K562 (cell line): Measurements from ENCODE around the gene EEF1A1. TPM values are rescaled to one million over a fixed set of nuclear protein-coding genes. Genes with fewer than 3 reads are reported as not detected.

Source experiments
- ATAC-seq: fragments of 200-7000 bp; cut with Tn5 transposase; 3 replicates; pipeline ENCODE4 v1.9.1; 2020; ENCODE audit warnings: moderate library complexity
- BruUV-seq: library from RNA; stranded (reverse); fragments of 400-500 nt; replicated peaks from 2 replicates; lab custom pipeline; 2021; lab: Mats Ljungman, UMichigan
- CTCF ChIA-PET: fragments of 300-600 bp; formaldehyde crosslinking; extraction: SDS; loops from one replicate; lab custom pipeline; 2021; ENCODE audit warnings: low intra/inter-chr PET ratio; lab: Yijun Ruan, JAX
- POLR2A ChIA-PET: fragments of 300-600, 350-650 bp; sonication (Branson Sonifier 250); formaldehyde crosslinking; extraction: SDS; loops from one replicate; lab custom pipeline; 2021; ENCODE audit warnings: antibody characterized with exemption, inconsistent platforms; lab: Yijun Ruan, JAX
- DNase-seq, 4 experiments: peaks; one replicate each; pipeline versions ENCODE4 v3.0.0 to v3.0.0-alpha.2; 2011 to 2018; ENCODE audit warnings: low spot score in 3 of 4, mixed read lengths in 3 of 4; ENCODE audit errors: extremely low read depth in 1 of 4
- FAIRE-seq: peaks from 2 replicates; lab custom pipeline; 2011; peaks lifted over from hg19 to GRCh38; lab: Jason Lieb, UNC
- H2AFZ ChIP-seq: 2 replicates; pipeline ENCODE4 v1.6.0; 2011; ENCODE audit warnings: low read depth, low read length, control low read depth, inconsistent platforms
- H3K27ac ChIP-seq: fragments of 200-600 bp; 3 replicates; pipeline ENCODE4 v1.8.0; 2011; ENCODE audit warnings: low read depth, mild to moderate bottlenecking, control low read depth, inconsistent platforms, low read length, moderate library complexity, mixed read lengths; ENCODE audit errors: extremely low read depth
- H3K27me3 ChIP-seq, 2 experiments: fragments of 300-600 bp in 1 of 2; 2 replicates in 1 of 2; 3 replicates in 1 of 2; pipeline versions ENCODE4 v1.6.0 to v1.8.0; 2011; ENCODE audit warnings: inconsistent platforms in 2 of 2, low read length in 2 of 2, mild to moderate bottlenecking in 1 of 2, mixed read lengths in 1 of 2, moderate library complexity in 1 of 2; ENCODE audit not compliant: control insufficient read depth in 2 of 2, insufficient read depth in 2 of 2
- H3K36me3 ChIP-seq: fragments of 300-600 bp; 3 replicates; pipeline ENCODE4 v1.8.0; 2011; ENCODE audit warnings: mild to moderate bottlenecking, low read length, inconsistent platforms; ENCODE audit not compliant: control insufficient read depth, insufficient read depth
- H3K4me1 ChIP-seq, 2 experiments: fragments of 200-600 bp in 1 of 2; replicated peaks in 1 of 2; 2 replicates in 1 of 2; 3 replicates in 1 of 2; pipeline versions ENCODE4 v1.5.1 to v1.8.0; 2011; ENCODE audit warnings: inconsistent platforms in 2 of 2, low read length in 2 of 2, mild to moderate bottlenecking in 1 of 2, mixed read lengths in 1 of 2, moderate library complexity in 1 of 2; ENCODE audit not compliant: control insufficient read depth in 2 of 2, insufficient read depth in 2 of 2
- H3K4me2 ChIP-seq: 2 replicates; pipeline ENCODE4 v1.6.1; 2011; ENCODE audit warnings: low read length, control low read depth, inconsistent platforms, mixed read lengths; ENCODE audit not compliant: insufficient read depth
- H3K4me3 ChIP-seq: fragments of 200-600 bp; sonication (generic), shearing (Covaris generic); 2 replicates; pipeline ENCODE4 v1.5.1; 2016; ENCODE audit warnings: control low read depth, inconsistent platforms
- H3K79me2 ChIP-seq: fragments of 200-600 bp; 3 replicates; pipeline ENCODE4 v1.8.0; 2011; ENCODE audit warnings: low read length, inconsistent platforms; ENCODE audit not compliant: control insufficient read depth, insufficient read depth
- H3K9ac ChIP-seq, 2 experiments: 2 replicates each; pipeline versions ENCODE4 v1.6.0 to v1.6.1; 2011; ENCODE audit warnings: low read depth in 2 of 2, low read length in 2 of 2, control low read depth in 1 of 2, inconsistent platforms in 1 of 2, mild to moderate bottlenecking in 1 of 2, mixed read lengths in 1 of 2; ENCODE audit not compliant: insufficient read depth in 1 of 2
- H3K9me1 ChIP-seq: one replicate; pipeline ENCODE4 v1.6.0; 2011; ENCODE audit warnings: inconsistent platforms, mild to moderate bottlenecking, low read length, moderate library complexity; ENCODE audit not compliant: control insufficient read depth, insufficient read depth
- H3K9me3 ChIP-seq: replicated peaks from 2 replicates; pipeline ENCODE4 v1.5.1; 2011; ENCODE audit warnings: low read depth, low read length, inconsistent platforms; ENCODE audit not compliant: control insufficient read depth, insufficient read depth
- H4K20me1 ChIP-seq: replicated peaks from 2 replicates; pipeline ENCODE4 v1.6.1; 2011; ENCODE audit warnings: low read length, inconsistent platforms, mixed read lengths; ENCODE audit not compliant: control insufficient read depth, insufficient read depth
- CEBPB ChIP-seq: fragments of 450-650 bp; IDR thresholded peaks from 2 replicates; pipeline ENCODE4 v1.6.1; 2016; ENCODE audit warnings: missing genetic modification characterization, missing compliant biosample characterization
- CTBP1 ChIP-seq: fragments of 450-650 bp; IDR thresholded peaks from 2 replicates; pipeline ENCODE4 v1.6.1; 2016; ENCODE audit warnings: borderline replicate concordance
- MBD2 ChIP-seq: sonication (generic); IDR thresholded peaks from 2 replicates; pipeline ENCODE4 v1.6.1; 2016; ENCODE audit warnings: low read depth, borderline replicate concordance
- MTA1 ChIP-seq: fragments of 450-650 bp; IDR thresholded peaks from 2 replicates; pipeline ENCODE4 v1.6.1; 2017; ENCODE audit warnings: borderline replicate concordance
- RCOR1 ChIP-seq, 2 experiments: IDR thresholded peaks; 2 replicates each; pipeline ENCODE4 v1.6.1; 2012; ENCODE audit warnings: low read depth in 2 of 2, low read length in 2 of 2, borderline replicate concordance in 1 of 2, improper control_type of control experiment in 1 of 2
- TSHZ1 ChIP-seq: fragments of 250-450 bp; sonication (Bioruptor Pico); IDR thresholded peaks from 2 replicates; pipeline ENCODE4 v1.4.0; 2020; ENCODE audit warnings: mild to moderate bottlenecking, moderate library complexity
- WGBS: fragments of 100-300 bp; shearing (Covaris generic); methylation state at CpG from one replicate; pipeline ENCODE4 v1.1.6; 2016; ENCODE audit warnings: low coverage, mixed read lengths; ENCODE audit not compliant: insufficient coverage; ENCODE audit errors: missing lambda C conversion rate; 5-methylcytosine and 5-hydroxymethylcytosine counted together
- in situ Hi-C: fragments of 300-500 bp; cut with MboI; formaldehyde crosslinking; loops from 4 replicates; pipeline ENCODE4 v1.15.0; 2018; ENCODE audit warnings: inconsistent platforms, mixed read lengths
- intact Hi-C: fragments of 100-400 bp; cut with micrococcal nuclease; formaldehyde crosslinking; loops from 2 replicates; pipeline ENCODE4 v1.14.2; 2022
- polyA plus RNA-seq, 8 experiments: library from polyadenylated mRNA; depleted of rRNA in 4 of 8; stranded (reverse) in 5 of 8; unstranded in 3 of 8; fragments of >200 nt; fragmentation: Nextera tagmentation in 2 of 8; fragmentation: Illumina TruSeq in 1 of 8; extraction: Ambion mirVana in 2 of 8; extraction: Trizol in 1 of 8; gene quantifications; 2 replicates each; pipeline versions ENCODE4 v1.2.1 to v1.2.3, GENCODE V29; 2011 to 2014; ENCODE audit warnings: inconsistent platforms in 1 of 8, missing spikeins in 1 of 8
- total RNA-seq, 7 experiments: library from RNA; depleted of rRNA in 6 of 7; stranded (reverse); fragments of >200 nt in 6 of 7; fragmentation: Illumina TruSeq in 2 of 7; extraction: Trizol in 2 of 7; gene quantifications; 2 replicates each; pipeline versions ENCODE4 v1.2.1 to v1.2.3, GENCODE V29; 2011 to 2021; ENCODE audit warnings: low replicate concordance in 1 of 7
- TF ChIP-seq, protein P1 (sequence below): fragments of 250-450 bp; sonication (Bioruptor Pico); IDR thresholded peaks from 2 replicates; pipeline ENCODE4 v1.8.0; 2022; ENCODE audit warnings: moderate library complexity, mild to moderate bottlenecking, inconsistent platforms

The EEF1A1 gene
- total and polyA plus RNA-seq, 9 of the 15 experiments (the other 6 are each of a cell fraction or from before 2014, with no cell fraction given) = 6,453 to 17,323 (median 11,082) TPM

GRCh38 chr6:73566954-73567591 lies 46.2 kb upstream of the EEF1A1 start:
- intact Hi-C loops (no loop called here), in situ Hi-C loops (no loop called here)
- BruUV-seq = no TSS peak
- no peak overlapping the region for H3K27ac ChIP-seq
- H3K9ac ChIP-seq = no peak overlapping the region; a peak in 1 of 4 replicates
- ATAC-seq (peak; percentile 19), DNase-seq (peak in 3 of 4 experiments; percentile 26 to 39 (median 31)), FAIRE-seq (no peak)
- WGBS = 49% methylated on average over 8 of the region's 8 CpGs
- ChIA-PET POLR2A (interaction anchor here (0.7 to 4.3 kb wide), 4 partner anchors 13 to 46 kb away, joined by 3 to 24 read pairs (median 4); partner anchors contain the start of gene EEF1A1), CTCF (no interaction called here)
- H3K4me3 ChIP-seq = no peak overlapping the region
- no peak overlapping the region for H3K4me2 ChIP-seq
- peaks cover 4 to 19% of the 10 kb centered on the region in 2 experiments; a peak in 4 of 5 replicates for H3K4me1 ChIP-seq
- no peaks in the 10 kb centered on the region for H3K36me3 ChIP-seq
- no peaks in the 10 kb centered on the region for H3K27me3 ChIP-seq
- no peaks in the 10 kb centered on the region for H4K20me1 ChIP-seq
- H3K9me3 ChIP-seq = no peaks in the 10 kb centered on the region
- H3K79me2 ChIP-seq = no peaks in the 10 kb centered on the region
- peak overlapping the region; percentile 64; the same call in 1 of the 2 replicates for H2AFZ ChIP-seq
- no peaks in the 10 kb centered on the region for H3K9me1 ChIP-seq
- TF ChIP-seq MBD2 (no peak), CEBPB (tag) (peak; percentile 96), MTA1 (no peak), TSHZ1 (no peak), CTBP1 (no peak), RCOR1 (IDR thresholded peaks at IDR 0.05; ENCODE audit: borderline replicate concordance in 1 of 2, low read depth in 2 of 2, low read length in 2 of 2) (0 out of 4 replicates have a peak, but pooled peaks of 1 of the 2 experiments have one; percentile 15)
- TF ChIP-seq, protein P1, sequence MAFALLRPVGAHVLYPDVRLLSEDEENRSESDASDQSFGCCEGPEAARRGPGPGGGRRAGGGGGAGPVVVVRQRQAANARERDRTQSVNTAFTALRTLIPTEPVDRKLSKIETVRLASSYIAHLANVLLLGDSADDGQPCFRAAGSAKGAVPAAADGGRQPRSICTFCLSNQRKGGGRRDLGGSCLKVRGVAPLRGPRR (CRISPR knock-in tag) = no peak
